ENCODE measurements around the gene FBXL15. TPM values are rescaled to one million over a fixed set of nuclear protein-coding genes. Genes with fewer than 3 reads are reported as not detected.

Gene FBXL15
- total and polyA plus RNA-seq, 2 of the 13 experiments (the other 11 are each of a cell fraction or from before 2014, with no cell fraction given) = 4.3 to 8.3 TPM

DNA sequence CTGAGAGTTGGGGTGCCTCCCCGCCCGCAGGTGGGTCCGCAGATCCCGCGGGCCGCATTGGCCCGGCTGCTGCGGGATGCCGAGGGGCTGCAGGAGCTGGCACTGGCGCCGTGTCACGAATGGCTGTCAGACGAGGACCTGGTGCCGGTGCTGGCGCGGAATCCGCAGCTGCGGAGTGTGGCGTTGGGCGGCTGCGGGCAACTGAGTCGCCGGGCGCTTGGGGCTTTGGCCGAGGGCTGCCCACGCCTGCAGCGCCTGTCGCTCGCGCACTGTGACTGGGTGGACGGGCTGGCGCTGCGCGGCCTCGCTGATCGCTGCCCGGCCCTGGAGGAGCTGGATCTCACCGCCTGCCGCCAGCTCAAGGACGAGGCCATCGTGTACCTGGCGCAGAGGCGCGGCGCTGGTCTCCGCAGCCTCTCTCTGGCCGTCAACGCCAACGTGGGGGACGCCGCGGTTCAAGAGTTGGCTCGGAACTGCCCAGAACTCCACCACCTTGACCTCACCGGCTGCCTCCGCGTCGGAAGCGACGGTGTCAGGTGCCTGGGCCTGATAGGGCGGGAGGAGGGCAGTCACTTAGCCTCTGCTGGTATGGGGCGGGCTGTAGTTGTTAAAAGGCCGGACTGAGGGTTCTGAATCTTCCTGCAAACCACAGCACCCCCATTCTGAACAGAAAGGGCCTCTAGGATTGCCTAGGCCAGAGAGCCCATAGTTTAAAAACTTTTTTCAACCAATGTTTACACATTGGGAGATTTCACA lies 1.3 kb downstream of the FBXL15 start (continued):
- TF ChIP-seq ZNF766 (CRISPR knock-in tag; IDR thresholded peaks at IDR 0.05; ENCODE audit: borderline replicate concordance) = no peak
- no peak for TF ChIP-seq WIZ (CRISPR knock-in tag; IDR thresholded peaks at IDR 0.05)
- TF ChIP-seq ZNF331 (CRISPR knock-in tag; IDR thresholded peaks at IDR 0.05) = no peak
- no peak for TF ChIP-seq PHB2 (IDR thresholded peaks at IDR 0.05; ENCODE audit: partially characterized antibody)
- TF ChIP-seq MXD4 (CRISPR knock-in tag; IDR thresholded peaks at IDR 0.05) = no peak
- TF ChIP-seq ZNF563 (CRISPR knock-in tag; IDR thresholded peaks at IDR 0.05) = peak; percentile 20; the same call in 1 of the 2 replicates
- no peak for TF ChIP-seq RFX5 (IDR thresholded peaks at IDR 0.05; ENCODE audit: low read depth, low read length)
- TF ChIP-seq, protein P1, sequence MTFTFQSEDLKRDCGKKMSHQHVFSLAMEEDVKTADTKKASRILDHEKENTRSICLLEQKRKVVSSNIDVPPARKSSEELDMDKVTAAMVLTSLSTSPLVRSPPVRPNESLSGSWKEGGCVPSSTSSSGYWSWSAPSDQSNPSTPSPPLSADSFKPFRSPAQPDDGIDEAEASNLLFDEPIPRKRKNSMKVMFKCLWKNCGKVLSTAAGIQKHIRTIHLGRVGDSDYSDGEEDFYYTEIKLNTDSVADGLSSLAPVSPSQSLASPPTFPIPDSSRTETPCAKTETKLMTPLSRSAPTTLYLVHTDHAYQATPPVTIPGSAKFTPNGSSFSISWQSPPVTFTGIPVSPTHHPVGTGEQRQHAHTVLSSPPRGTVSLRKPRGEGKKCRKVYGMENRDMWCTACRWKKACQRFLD (CRISPR knock-in tag; IDR thresholded peaks at IDR 0.05; ENCODE audit: borderline replicate concordance) = no peak; the same call in 1 of the 2 replicates
- no peak for TF ChIP-seq ZNF607 (CRISPR knock-in tag; IDR thresholded peaks at IDR 0.05; ENCODE audit: borderline replicate concordance)
- TF ChIP-seq, protein P2, sequence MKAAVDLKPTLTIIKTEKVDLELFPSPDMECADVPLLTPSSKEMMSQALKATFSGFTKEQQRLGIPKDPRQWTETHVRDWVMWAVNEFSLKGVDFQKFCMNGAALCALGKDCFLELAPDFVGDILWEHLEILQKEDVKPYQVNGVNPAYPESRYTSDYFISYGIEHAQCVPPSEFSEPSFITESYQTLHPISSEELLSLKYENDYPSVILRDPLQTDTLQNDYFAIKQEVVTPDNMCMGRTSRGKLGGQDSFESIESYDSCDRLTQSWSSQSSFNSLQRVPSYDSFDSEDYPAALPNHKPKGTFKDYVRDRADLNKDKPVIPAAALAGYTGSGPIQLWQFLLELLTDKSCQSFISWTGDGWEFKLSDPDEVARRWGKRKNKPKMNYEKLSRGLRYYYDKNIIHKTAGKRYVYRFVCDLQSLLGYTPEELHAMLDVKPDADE (CRISPR knock-in tag; IDR thresholded peaks at IDR 0.05) = 0 out of 2 replicates have a peak, but pooled peaks have one; percentile 20
- TF ChIP-seq FLYWCH1 (CRISPR knock-in tag; IDR thresholded peaks at IDR 0.05) = no peak
- TF ChIP-seq ZNF337 (CRISPR knock-in tag; IDR thresholded peaks at IDR 0.05; ENCODE audit: borderline replicate concordance, low read depth) = 0 out of 2 replicates have a peak, but pooled peaks have one; percentile 7
- TF ChIP-seq ZFY (CRISPR knock-in tag; IDR thresholded peaks at IDR 0.05) = no peak
- TF ChIP-seq ZNF317 (CRISPR knock-in tag; IDR thresholded peaks at IDR 0.05) = no peak
- TF ChIP-seq, protein P3, sequence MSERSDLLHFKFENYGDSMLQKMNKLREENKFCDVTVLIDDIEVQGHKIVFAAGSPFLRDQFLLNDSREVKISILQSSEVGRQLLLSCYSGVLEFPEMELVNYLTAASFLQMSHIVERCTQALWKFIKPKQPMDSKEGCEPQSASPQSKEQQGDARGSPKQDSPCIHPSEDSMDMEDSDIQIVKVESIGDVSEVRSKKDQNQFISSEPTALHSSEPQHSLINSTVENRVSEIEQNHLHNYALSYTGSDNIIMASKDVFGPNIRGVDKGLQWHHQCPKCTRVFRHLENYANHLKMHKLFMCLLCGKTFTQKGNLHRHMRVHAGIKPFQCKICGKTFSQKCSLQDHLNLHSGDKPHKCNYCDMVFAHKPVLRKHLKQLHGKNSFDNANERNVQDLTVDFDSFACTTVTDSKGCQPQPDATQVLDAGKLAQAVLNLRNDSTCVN (CRISPR knock-in tag; IDR thresholded peaks at IDR 0.05; ENCODE audit: borderline replicate concordance) = no peak
- TF ChIP-seq, protein P4, sequence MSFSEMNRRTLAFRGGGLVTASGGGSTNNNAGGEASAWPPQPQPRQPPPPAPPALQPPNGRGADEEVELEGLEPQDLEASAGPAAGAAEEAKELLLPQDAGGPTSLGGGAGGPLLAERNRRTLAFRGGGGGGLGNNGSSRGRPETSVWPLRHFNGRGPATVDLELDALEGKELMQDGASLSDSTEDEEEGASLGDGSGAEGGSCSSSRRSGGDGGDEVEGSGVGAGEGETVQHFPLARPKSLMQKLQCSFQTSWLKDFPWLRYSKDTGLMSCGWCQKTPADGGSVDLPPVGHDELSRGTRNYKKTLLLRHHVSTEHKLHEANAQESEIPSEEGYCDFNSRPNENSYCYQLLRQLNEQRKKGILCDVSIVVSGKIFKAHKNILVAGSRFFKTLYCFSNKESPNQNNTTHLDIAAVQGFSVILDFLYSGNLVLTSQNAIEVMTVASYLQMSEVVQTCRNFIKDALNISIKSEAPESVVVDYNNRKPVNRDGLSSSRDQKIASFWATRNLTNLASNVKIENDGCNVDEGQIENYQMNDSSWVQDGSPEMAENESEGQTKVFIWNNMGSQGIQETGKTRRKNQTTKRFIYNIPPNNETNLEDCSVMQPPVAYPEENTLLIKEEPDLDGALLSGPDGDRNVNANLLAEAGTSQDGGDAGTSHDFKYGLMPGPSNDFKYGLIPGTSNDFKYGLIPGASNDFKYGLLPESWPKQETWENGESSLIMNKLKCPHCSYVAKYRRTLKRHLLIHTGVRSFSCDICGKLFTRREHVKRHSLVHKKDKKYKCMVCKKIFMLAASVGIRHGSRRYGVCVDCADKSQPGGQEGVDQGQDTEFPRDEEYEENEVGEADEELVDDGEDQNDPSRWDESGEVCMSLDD (CRISPR knock-in tag; IDR thresholded peaks at IDR 0.05; ENCODE audit: borderline replicate concordance) = no peak
- TF ChIP-seq ZNF136 (CRISPR knock-in tag; IDR thresholded peaks at IDR 0.05; ENCODE audit: low read depth) = no peak
- TF ChIP-seq AKAP8 (CRISPR knock-in tag; IDR thresholded peaks at IDR 0.05) = peak; percentile 83
- no peak for TF ChIP-seq NR3C1 (CRISPR knock-in tag; IDR thresholded peaks at IDR 0.05)
- TF ChIP-seq ZNF549 (CRISPR knock-in tag; IDR thresholded peaks at IDR 0.05) = no peak
- no peak for TF ChIP-seq ZBTB7A (CRISPR knock-in tag; IDR thresholded peaks at IDR 0.05)
- TF ChIP-seq, protein P5, sequence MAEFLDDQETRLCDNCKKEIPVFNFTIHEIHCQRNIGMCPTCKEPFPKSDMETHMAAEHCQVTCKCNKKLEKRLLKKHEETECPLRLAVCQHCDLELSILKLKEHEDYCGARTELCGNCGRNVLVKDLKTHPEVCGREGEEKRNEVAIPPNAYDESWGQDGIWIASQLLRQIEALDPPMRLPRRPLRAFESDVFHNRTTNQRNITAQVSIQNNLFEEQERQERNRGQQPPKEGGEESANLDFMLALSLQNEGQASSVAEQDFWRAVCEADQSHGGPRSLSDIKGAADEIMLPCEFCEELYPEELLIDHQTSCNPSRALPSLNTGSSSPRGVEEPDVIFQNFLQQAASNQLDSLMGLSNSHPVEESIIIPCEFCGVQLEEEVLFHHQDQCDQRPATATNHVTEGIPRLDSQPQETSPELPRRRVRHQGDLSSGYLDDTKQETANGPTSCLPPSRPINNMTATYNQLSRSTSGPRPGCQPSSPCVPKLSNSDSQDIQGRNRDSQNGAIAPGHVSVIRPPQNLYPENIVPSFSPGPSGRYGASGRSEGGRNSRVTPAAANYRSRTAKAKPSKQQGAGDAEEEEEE (CRISPR knock-in tag; IDR thresholded peaks at IDR 0.05; ENCODE audit: borderline replicate concordance) = no peak

All from HepG2 (cell line).